SW 1271 (cell line): ENCODE data around the gene GADD45A.

Experiments used
- DNase-seq, 2 experiments: peaks; one replicate each; lab custom pipeline; 2025; lab: John Stamatoyannopoulos, UW

GADD45A gene

DNA sequence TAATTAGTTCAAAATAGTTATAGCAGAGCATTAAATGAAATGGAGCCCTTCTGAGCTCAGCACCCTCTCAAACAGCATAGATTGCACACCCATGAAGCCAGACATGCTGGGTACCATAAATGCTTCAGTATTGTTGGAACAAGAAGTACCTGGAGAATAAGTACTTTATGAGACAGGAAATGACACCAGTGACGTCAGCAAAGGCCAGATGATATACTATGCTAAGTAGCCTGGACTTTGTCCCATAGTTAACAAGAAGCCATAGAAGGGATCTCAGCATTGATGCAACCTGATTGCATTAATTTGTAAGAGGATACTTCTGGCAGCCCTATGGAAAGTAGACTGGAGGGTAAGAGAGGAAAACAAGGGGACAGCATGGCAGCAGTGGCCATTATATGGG, 16.3 kb upstream of the GADD45A start:
- DNase-seq = no peak

DNA sequence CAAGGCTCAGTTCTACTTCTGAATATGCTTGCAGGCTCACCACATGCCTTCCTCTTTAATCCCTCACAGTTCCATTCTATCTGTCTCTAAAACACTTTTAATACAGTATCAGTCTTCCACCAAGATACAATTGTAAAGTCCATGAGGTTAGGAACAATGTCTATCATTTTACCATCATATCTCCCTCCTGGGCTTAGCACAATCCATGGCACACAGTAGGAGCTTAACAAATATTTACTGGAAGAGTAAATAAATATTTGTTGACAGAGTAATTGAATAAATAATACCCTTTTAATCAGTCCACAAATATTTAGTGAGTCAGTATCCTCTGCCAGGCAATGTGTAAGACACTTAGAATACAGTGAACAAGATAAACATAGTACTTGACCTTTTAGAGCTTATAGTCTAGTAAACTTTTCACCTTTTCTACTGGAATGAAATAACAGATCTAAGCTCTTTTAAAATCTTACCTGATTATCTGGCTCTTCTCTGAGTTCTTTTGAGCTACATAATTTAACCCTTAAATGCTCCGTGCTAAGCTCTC, 12.7 kb upstream of the GADD45A start:
- no peak for DNase-seq

DNA sequence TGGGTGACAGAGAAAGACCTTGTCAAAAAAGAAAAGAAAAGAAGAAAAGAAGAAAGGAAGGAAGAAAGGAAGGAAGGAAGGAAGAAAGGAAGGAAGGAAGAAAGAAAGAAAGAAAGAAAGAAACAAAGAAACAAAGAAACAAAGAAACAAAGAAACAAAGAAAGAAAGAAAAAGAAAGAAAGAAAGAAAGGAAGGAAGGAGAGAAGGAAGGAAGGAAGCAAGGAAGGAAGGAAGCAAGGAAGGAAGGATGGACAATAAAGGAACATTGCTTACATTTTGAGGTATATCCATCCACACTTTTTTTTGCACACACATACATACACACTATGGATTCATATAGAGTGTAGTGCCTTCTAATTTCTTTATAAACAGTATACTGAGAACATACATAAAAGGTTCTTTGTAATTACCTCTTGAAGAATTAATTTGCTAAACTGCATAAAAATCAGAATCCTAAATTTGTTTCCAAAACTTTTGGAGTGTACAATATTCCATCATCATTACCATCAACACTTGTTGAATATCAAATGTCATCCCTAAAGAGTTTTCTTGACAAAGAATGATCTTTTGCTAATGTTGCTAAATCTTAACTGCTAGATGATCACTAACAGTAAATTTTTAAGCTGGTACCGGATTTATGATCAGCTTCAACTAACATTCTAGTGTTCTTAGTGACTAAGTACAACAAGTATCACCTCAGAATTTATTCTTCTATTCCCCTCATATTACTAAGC, 11.4 kb upstream of the GADD45A start:
- no peak for DNase-seq

DNA sequence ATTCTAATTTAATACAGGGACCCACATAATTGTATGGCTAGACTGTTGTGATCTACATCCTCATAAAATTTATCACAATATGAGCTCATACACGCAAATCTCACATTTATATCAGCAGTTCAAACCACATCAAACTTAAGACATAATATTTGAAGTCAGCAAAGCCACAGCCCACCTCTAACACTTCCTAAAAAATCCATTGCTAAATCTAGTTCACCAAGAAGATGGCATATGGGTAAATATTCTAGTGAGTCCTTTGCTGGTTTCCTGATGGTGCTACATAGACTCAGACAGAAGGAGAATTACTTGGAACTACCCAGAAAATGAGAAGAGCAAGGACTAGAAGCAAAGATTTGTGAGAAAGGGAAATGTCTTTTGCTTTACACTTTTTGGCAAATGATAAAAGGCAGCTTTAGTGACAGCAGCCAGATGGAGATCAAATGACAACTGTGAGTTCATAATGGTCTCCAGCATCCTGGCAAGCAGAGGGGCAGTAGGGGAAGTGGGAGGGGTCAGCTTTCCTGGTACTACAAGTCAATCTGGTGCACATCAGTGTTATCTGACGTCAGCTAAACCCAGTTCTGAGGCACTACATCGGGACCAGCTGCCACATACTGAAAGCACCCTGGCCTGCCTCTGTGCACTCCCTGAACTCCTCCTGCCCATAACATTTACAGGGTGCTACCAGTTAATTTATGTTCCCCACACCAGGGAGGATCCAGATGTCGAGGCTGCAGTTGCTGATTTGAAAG, 10.6 kb upstream of the GADD45A start:
- no peak for DNase-seq

DNA sequence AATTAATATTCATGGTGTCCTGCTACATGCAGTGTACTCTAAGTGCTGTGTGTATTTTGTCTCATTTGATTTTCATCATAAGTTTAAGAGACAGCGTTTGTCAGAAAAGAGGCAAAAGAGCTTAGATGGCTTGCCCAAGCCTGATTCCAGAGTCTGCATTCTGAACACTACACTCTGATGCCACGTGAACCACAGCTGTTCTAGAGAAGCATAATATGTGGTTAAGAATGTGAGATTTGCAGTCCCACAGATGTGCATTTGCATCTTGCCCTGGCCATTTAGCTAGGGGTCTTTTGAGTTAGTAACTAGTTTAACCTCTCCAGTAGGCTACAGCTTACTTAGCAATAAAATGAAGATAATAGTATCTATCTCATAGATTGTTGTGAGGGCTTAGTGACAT, 9.2 kb upstream of the GADD45A start:
- DNase-seq = no peak

DNA sequence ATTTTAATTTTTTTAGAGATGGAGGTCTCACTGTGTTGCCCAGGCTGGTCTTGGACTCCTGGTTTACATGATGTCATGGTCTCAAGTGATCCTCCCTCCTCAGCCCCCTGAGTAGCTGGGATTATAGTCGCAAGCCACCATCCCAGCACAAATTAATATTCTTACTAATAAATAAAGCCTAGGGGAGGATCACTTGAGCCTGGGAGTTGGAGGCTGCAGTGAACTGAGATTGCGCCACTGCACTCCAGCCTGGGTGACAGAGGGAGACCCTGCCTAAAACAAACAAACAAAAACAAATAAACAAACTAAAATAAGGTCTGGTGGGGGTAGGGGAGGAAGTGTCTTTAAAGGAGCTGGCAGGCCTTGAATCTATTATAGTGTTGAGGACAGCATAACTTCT, 8.7 kb upstream of the GADD45A start:
- DNase-seq = no peak

DNA sequence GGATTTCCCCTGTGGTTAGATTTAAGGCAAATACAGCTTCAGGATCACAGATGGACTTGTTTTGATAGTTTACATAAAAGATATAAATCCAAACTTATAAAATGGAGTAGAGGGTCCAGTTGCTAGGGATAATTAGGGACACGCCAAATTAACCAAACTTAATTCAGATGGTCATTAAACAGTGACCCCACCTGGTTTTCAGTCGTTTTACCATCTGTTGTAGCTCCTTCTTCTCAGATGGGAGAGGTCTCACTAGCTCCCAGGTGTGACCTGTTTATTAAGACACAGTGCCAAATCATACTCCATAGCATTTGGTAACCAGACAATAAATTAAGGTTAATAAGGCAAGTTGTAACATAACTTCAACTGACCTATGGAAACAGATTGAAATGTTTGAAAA, 8.1 kb upstream of the GADD45A start:
- DNase-seq = no peak

DNA sequence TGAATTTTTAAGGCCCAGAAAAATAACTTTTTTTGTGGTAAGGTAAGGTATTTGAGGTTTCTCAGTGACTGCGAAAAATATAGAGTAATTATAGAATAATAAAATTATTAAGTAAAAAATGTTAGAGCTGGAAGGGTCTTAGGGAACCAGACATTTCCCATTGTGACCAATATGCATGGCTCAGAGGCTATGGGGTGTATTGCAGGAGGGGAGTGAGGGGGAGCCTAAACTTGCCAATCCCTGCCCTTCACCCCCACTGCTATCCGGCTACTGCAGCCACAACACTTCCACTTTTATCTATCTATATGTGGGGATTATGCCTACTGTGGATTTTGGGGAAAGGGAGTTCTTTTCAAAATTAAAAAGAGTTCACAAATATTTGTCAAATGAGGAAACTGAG, 7.6 kb upstream of the GADD45A start:
- DNase-seq = no peak

DNA sequence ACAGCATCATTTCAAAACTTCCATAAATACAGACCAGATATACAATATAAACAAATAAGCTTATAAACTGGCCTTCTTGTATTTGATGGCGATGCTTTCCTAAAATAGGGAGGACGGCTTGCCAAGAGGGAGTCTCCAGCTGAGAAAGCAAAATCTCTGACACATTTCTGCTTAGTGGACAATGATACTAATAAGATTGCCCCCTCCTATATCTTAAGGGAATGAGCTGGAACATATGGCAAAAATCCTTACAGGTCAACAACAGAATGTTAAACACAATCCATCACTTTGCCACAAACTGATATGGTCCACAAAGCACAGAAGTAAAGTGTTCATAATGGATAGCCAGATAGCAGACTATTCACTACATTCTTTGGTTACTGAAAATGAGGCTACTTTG, 7.1 kb upstream of the GADD45A start:
- no peak for DNase-seq

DNA sequence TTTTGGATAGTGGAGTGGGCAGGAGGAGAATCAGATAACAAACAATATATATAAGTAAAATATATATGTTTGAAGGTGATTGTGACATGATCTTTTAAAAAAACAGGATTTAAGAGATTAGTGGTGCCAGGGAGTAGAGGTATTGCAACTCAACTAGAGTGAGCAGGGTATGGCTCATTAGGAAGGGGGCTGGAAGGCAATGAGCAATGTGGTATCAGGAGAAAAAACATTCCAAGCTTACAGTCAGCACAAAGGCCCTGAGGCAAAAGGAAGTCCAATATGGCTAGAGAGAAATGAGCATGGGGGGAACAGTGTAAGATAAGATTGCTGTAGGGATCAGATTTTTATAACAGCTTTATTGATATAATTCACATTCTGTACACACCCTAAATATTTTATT, 5.3 kb upstream of the GADD45A start:
- no peak for DNase-seq

DNA sequence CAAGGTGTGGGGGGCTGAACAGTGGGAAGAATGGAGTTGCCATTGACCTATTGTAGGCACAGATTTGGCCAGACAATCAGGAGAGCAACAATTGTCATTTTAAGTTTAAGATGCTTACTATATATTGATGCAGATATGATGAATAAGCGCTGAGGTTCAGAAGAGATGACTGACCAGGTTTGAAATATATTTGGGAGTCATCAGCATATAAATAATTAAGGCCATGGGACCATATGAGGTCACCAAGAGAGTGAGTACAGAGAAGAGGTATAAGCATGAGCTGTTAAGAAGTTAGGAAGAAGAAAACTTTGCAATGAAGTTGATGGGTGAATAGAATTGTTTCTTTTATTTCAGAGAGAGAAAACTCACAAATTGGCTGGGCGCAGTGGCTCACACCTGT, 4.5 kb upstream of the GADD45A start:
- DNase-seq = no peak

DNA sequence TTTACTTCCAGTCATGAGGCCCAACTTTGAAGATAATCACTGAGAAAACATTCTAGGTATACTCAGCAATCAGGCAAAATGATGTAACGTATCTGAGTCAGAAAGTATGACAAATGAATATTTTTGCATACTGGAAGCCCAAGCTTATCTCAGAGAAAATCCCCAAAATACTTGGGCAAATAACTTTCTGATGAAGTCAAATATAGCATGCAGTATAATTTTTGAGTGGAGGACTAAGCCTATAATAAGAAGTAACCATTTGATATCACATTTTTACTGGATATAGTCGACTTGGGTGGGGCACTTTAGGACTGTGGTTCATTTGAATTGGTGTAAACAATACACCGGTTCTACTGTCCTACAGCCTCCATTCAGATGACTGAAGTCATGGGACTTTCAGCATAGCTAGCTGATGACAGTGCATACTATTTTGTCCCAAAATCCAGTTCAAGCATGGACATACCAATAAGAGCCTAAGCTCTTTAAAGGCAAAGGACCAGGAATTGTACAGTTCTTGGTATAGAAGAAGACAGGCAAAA, 2.3 kb upstream of the GADD45A start:
- peak; percentile 47 to 72 for DNase-seq

DNA sequence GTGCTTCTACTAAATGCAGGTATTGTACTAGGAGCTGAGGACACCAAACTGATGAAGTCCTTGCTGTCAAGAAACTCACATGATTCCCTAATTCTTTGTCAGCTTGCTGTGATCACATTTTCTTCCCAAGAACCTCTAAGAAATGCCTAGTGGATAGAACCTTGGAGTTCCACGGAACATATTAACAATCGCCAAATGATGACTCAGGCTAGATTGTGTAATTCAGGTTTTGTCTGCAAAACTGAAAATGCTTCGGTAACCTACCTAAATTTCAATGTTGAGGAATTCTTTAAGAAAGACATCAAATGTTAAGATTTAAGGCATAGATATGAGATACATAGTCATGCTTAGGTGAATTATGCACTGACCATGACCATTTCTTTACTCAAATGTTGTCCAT, 1.7 kb upstream of the GADD45A start:
- peak in 1 of 2 experiments; percentile 28 for DNase-seq

DNA sequence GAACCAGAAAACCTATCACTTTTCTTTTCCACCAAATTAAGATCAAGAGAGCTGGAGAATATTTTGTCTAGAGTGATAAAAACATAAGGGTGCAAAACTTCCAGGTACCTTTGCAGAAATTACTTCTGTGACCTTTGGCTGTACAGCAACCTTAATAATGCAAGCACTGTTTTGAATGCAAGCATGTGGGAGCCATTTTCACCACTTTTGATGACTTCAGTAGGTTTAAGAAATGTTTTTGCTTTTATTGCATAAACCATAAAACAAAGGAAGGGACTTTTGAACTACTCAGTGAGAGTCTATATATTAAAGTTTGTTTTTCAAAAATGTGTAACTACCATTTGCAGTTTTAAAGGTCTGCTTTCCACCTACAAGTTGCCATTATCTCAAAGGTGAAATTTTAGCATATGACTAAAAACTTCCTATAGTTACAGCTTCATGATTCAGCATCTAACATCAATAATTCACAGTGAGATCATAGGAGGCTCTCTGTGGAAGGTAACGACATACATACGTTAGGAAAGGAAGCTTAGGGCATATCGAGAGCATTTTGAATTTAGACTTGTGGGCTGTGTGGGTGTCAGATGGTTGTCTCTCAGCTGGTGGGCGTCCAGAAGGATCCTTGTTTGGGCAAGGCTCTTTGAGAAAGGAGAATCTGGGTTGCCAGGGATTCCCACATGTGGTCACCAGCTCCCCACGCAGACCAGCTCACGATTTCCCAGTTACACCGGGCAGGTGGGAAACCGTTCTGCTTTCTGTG, 1.1 kb upstream of the GADD45A start:
- peak; percentile 11 to 12 for DNase-seq

DNA sequence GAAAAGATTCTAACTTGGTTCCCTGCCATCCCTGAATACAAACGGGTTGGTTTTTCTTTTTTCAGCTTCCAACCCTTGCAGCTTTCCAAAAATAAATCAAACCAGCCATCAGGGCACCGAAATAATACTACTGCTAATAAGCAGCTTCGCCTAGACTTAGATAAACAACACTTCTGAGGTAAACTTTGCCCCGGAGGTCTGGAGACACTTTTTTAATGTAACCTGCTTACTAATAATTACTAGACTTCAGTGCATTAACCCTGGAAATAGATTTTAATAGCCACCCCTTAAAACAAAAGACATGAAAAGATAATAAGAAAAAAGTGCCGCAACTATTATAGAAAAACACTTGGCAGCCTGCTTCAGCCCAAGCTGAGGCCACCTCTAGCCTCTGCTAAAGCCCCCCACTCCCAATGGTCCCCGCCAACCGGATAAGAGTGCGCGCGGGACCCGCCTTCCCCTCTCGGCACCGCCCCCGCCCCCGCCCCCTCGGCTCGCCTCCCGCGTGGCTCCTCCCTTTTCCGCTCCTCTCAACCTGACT, 405 bp upstream of the GADD45A start:
- no peak for DNase-seq

DNA sequence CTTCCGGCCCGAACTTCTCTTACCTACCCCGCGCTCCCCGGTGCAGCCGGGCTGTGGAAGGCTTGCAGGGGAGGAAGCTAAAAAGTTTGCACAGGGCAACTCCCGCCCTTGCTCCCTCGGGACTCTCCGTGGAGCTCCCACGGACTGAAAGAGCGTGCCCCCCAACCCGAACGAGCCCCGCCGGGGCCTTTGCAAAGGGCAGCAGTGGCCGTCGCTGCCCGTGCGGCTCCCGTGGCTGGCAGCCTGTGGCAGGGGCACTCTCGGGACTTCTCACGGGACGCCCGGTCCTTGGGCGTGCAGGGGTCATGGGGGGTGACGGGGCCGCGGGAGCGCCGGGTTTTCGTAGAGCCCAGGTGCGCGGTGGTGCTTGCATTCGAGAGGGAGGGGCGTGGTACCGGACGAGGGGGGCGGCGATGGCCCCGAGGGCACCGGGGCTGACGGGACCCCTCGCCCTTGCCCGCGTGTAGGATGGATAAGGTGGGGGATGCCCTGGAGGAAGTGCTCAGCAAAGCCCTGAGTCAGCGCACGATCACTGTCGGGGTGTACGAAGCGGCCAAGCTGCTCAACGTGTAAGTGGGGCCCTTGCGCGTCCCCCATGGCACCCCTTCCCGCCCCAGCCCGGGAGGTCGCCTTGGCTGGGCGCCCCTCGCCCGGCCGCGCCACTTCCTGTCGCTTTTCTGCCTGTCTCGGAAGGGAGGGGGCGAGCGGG, 711 bp downstream of the GADD45A start:
- no peak for DNase-seq

DNA sequence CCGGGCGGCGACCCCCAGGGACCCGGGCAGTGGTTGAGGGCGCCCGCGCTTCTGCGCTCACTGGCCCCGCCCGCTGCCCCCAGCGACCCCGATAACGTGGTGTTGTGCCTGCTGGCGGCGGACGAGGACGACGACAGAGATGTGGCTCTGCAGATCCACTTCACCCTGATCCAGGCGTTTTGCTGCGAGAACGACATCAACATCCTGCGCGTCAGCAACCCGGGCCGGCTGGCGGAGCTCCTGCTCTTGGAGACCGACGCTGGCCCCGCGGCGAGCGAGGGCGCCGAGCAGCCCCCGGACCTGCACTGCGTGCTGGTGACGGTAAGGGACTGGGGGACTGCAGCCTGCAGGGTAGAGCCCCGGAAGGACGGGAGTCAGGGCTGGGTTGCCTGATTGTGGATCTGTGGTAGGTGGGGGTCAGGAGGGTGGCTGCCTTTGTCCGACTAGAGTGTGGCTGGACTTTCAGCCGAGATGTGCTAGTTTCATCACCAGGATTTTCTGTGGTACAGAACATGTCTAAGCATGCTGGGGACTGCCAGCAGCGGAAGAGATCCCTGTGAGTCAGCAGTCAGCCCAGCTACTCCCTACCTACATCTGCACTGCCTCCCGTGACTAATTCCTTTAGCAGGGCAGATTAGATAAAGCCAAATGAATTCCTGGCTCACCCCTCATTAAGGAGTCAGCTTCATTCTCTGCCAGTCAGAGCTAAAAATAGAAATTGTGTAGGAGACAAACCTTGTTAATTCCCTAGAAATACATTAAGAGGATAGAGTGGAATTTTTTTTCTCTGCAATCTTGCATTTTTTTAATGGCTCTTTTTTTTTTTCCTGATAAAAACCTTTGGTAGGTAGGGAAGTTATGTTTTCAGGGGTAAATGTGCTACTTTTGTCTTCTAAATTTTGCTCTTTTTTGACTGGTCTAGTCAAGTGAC, 1.5 kb downstream of the GADD45A start:
- peak; percentile 67 to 92 for DNase-seq

DNA sequence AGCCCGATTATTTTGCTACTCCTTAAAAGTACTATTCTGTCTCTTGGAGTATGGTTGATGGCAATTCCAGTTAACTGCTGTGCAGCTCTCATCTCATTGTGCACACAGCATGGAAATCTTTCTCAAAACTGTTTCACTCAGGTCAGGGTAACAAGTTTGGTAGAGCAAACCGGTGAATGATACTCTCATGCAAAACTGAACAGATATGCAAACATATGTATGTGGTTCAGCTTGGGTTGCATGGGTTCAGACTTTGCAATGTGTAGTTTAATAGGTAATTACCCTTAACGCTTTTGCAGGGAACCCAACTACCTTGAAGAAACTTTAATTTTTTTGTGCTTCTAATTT, 2.2 kb downstream of the GADD45A start:
- no peak for DNase-seq

DNA sequence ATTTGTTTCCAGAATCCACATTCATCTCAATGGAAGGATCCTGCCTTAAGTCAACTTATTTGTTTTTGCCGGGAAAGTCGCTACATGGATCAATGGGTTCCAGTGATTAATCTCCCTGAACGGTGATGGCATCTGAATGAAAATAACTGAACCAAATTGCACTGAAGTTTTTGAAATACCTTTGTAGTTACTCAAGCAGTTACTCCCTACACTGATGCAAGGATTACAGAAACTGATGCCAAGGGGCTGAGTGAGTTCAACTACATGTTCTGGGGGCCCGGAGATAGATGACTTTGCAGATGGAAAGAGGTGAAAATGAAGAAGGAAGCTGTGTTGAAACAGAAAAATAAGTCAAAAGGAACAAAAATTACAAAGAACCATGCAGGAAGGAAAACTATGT, 2.6 kb downstream of the GADD45A start:
- DNase-seq = peak in 1 of 2 experiments; percentile 31

DNA sequence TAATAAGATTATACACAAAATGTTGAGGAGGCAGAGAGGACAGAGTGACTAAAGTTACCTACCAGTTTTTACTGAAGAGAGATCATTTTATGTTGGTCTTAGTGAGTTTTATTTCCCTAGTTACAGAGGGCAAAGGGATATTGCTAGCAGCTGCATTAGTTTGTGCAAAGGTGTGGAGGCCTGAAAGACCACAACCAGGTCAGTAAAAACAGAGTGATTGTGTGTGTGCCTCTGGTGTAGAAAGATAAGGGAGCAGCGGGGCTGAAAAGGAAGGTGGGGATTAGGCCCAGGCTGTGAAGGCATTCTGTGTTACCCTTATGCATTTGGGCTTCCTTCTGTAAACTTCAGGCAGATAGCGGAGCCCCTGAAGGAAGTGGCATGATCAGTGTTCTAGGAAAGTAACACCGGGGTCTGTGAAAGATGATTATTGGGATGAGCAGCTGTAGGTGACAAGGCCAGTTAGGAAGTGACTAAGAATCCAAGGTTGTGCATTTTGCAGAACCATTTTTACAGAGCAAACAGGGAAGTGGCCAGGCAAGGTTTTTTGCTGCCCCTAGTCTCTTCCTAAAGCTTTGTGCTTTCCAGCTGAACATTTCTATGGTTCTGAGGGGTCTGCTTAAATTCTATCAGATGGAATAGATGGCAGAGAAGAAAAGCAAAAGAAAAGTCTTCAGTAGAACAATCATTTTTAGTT, 3.7 kb downstream of the GADD45A start:
- no peak for DNase-seq
